Midbrain (tissue), 1 donor: ENCODE results near the gene PIK3R6.
"Not testable (repeated sequence)": the region's sequence is repeated elsewhere in the genome, so short reads cannot be mapped to it uniquely, and the experiment has no call there.

ENCODE experiments used
- DNase-seq: peaks from one replicate; lab custom pipeline; 2025; lab: John Stamatoyannopoulos, UW

Gene PIK3R6

GRCh38 chr17:8872705-8873435 is 5.4 kb upstream of the PIK3R6 start:
- DNase-seq, result no peak

- no peak for DNase-seq
Observed at GRCh38 chr17:8872036-8872704, 4.7 kb upstream of the PIK3R6 start.

- DNase-seq, result no peak
Observed at GRCh38 chr17:8871081-8871581, 3.7 kb upstream of the PIK3R6 start.

GRCh38 chr17:8870406-8871040 is 3.0 kb upstream of the PIK3R6 start:
- no peak for DNase-seq

- no peak for DNase-seq
Observed at GRCh38 chr17:8869114-8869815, 1.8 kb upstream of the PIK3R6 start.

- DNase-seq, result no peak
Observed at GRCh38 chr17:8868529-8868951, 1.1 kb upstream of the PIK3R6 start.

- no peak for DNase-seq
Observed at GRCh38 chr17:8868092-8868491, 618 bp upstream of the PIK3R6 start.

- DNase-seq, result no peak
Observed at GRCh38 chr17:8865811-8866210, 1.7 kb downstream of the PIK3R6 start.

- DNase-seq, result no peak
Observed at GRCh38 chr17:8865385-8865784, 2.1 kb downstream of the PIK3R6 start.

GRCh38 chr17:8862213-8863056 is 5.0 kb downstream of the PIK3R6 start:
- DNase-seq, result no peak

- no peak for DNase-seq
Observed at GRCh38 chr17:8861495-8862181, 5.8 kb downstream of the PIK3R6 start.

- no peak for DNase-seq
Observed at GRCh38 chr17:8859804-8860430, 7.6 kb downstream of the PIK3R6 start.

GRCh38 chr17:8859027-8859803 is 8.3 kb downstream of the PIK3R6 start:
- no peak for DNase-seq

- DNase-seq, result no peak
Observed at GRCh38 chr17:8857919-8858318, 9.6 kb downstream of the PIK3R6 start.

- no peak for DNase-seq
Observed at GRCh38 chr17:8856869-8857575, 10.5 kb downstream of the PIK3R6 start.

- DNase-seq, result not testable (repeated sequence)
Observed at GRCh38 chr17:8856205-8856603, 11.3 kb downstream of the PIK3R6 start.

GRCh38 chr17:8855477-8856204 is 11.8 kb downstream of the PIK3R6 start:
- no peak for DNase-seq

- no peak for DNase-seq
Observed at GRCh38 chr17:8851600-8851999, 15.9 kb downstream of the PIK3R6 start.
